NCI-H748 (cell line): ENCODE results near the gene KRTAP10-10.
A peak's percentile ranks its signal among the peaks of the same experiment; 100 is the strongest.
"Not testable (repeated sequence)": the region's sequence is repeated elsewhere in the genome, so short reads cannot be mapped to it uniquely, and the experiment has no call there.

Experiments
- DNase-seq: peaks from one replicate; lab custom pipeline; 2025; ENCODE audit not compliant: unreplicated experiment; lab: John Stamatoyannopoulos, UW

The KRTAP10-10 gene

DNA sequence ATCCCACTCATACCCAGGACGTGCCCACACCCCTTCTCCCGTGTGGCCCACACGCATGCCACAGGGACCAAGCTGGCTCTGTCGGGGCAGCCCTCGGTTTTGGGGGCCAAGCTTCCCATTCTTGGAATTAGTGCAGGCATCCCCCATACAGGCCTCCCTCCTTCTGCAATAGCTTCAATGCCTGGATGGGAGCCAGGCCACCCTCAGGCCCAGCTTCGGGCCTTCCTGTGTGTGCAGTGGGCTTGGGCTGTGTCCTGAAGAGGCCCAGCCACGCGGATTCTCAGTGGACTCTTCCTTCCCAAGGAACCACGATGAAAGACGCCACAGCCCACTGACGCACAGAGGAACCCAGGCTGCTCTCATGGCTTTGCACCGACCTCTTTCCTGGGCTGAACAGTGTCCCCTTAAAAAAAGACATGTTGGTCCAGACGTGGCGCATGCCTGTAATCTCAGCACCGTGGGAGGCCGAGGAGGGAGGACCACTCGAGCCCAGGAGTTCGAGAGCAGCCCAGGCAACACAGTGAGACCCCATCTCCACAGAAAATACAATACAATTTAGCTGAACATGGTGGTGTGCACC lies 12.5 kb downstream of the KRTAP10-10 start:
- DNase-seq, result no peak

DNA sequence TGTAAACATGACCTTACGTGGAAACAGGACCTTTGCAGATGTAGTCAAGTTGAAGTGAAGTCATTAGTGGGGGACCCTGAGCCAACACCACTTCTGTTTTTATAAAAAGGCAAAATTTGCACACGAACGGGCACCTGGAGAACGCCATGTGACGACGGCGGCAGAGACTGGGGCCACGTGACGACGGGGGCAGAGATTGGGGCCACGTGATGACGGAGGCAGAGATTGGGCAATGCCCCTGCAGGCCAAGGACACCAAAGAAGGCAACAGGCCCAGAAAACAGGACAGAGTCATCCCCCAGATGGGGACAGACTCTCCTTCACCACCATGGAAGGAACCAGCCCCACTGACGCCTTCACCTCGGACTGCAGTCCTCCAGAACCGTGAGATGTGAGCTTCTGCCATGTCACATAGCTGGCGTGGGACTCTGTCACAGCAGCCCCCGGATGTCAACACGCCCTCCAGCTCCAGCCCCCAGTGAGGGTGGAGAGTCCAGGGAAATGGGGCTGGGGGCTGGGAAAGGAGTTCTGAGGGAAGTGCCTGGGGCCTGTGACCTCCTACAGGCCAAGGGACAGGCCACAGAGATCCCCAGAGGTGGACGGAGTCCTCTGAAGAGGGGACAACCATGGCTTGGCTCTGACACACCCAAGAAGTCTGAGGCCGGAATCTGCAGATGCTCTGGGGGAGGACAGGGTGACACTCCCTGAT lies 13.3 kb downstream of the KRTAP10-10 start:
- no peak for DNase-seq

DNA sequence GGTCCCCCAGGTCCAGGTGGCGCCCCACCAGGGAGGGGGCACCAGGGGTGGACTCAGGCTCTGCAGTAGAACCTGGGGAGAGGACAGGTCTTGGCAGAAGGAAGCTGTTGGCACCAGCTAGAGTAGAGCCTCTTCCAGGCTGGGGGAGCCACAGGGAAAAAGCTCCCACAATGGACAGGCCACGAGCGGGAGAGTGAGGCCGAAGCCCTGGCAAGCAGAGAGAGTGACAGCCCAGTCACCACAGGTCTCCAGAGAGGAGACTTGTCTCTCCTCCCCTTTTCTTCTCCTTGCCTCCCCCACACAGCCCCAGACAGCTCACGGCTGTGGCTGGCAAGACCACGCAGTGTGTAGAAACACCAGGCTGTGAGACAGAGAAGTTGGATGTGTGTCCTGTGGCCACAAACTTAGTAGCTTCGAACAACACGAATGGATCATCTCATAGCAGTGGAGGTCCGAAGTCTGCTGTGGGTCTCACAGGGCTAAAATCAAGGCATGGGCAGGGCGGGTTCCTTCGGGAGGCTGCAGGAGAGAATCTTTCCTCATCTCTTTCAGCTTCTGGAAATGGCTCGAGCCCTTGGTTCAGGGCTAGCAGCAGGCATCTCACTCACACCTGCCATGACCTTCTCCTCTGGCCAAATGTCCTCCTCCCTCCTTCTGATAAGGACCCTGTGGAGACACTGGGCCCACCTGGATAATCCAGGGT lies 14.0 kb downstream of the KRTAP10-10 start:
- no peak for DNase-seq

- DNase-seq, result no peak
These were observed 16.0 kb downstream of the KRTAP10-10 start for GRCh38 chr21:44653123-44653522.

DNA sequence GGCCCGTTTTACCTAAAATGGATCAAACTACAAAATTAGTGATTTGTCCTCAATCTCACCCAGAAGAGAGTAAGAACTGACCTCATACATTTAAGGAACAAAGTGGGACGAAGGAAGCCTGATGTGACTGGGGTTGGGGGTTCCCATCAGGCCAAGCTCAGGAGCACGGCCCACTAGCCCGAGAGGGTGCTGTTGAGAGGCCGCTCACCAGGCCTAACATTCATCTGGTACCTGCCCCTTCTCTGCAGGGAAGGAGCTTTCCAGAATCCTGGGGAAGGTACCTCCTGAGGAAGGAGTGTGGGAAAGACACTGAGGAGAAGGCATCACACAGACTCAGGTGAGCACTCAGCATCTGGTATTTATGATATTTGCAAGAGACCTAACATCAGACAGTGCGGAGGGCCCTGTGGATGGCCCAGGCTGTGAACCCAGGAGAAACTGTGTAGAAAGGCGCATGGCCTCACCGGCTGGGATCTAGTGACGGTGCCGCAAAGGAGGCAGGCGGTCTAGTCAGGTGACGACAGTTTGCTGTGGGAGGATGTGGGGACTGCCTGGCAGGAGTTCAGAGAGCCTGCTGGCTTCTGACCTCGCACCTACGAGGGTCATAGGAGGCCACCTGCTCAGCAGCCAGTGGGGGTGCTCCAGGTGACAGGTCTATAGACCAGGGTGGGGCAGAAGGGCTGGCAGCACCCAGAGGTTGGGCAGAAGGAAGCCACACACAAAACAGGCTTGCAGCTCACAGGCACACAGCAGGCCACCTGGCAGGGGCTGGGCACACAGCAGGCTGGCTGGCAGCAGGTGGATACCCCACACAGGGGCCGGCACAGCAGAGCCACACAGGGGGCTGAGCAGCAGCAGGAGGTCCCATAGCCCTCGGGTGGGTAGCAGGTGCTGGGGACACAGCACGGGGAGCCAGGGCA lies 16.8 kb downstream of the KRTAP10-10 start:
- DNase-seq, result no peak

- no peak for DNase-seq
These were observed 17.5 kb downstream of the KRTAP10-10 start, which contains the start of gene KRTAP12-4 for GRCh38 chr21:44654576-44655175. KRTAP12-4 (minus strand) TSS chr21:44654659; CDS start chr21:44654614, 45 bp downstream.

DNA sequence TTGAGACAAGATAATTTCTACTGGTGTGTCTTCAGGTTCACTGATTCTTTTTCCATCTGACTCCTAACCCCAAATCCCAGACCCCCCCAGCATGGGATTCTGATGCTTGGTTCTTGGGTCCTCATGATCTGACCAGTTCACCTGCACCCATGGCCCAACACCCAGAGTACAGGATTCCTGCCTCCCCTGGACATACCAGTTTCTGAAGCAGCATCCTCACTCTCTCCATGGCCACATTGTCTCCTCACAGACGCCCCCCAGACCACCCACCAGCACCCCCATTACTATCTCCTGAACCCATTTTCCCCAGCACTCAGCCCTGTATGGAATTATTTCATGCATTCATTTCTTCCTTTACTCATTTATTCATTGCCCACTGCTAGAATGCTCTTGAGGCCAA lies 19.7 kb downstream of the KRTAP10-10 start:
- DNase-seq, result no peak

GRCh38 chr21:44657635-44658540 lies 20.7 kb downstream of the KRTAP10-10 start, which contains the start of gene KRTAP12-3:
KRTAP12-3 (plus strand) TSS chr21:44657932; CDS start chr21:44657980, 48 bp downstream.
- no peak for DNase-seq

GRCh38 chr21:44658541-44658910 lies 21.4 kb downstream of the KRTAP10-10 start:
- no peak for DNase-seq

DNA sequence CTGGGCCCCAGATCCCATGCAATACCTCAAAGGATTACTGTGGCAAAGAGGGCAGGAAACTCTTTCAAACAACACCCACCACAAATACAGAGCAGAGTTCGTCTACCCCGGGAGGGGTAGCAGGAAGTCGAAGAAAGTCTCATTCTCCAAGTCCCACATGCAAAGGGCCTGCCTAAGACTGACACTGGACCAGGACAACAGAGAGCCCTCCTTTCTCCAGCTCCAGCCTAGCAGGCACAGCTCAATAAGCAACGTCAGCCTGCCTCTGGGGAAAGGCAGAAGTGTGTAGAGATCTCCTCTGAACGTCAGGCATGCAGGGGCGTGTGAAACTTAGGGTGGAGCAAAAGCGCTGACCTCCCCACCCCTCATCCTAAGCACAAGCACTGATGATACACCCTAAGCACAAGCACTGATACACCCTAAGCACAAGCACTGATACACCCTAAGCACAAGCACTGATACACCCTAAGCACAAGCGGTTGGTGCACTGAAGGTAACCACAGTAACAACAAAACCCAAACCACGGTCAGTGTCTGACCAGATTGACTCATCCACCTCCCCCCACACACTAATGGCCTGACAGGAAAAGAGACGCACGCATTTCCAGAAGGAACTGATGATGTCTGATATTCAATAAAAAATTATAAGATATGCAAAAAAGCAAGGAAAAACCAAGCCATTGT lies 21.9 kb downstream of the KRTAP10-10 start:
- DNase-seq, result no peak

GRCh38 chr21:44661567-44661966 lies 24.4 kb downstream of the KRTAP10-10 start:
- not testable (repeated sequence) for DNase-seq

DNA sequence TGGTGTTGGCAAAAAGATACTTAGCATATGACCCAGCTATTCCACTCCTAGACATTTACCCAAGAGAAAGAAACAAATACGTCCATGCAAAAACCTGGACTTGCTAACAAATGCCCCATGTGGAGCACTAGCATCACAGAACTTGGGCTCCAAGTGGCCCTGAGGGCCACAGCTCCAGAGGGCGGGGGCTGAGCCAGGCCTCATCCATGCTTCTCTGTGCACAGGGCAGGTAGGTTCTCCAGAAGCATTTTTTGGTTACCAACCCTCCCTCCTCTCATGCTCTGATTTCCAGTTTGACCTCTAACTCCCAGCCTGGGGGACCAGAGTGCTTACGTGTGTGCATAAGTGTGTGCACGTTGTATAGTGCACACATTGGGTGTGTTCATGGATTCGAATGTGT lies 27.5 kb downstream of the KRTAP10-10 start:
- no peak for DNase-seq

- DNase-seq, result peak; percentile 3
These were observed 29.5 kb downstream of the KRTAP10-10 start, which contains the start of gene KRTAP12-2 for GRCh38 chr21:44666401-44667320. KRTAP12-2 (minus strand) TSS chr21:44666927; CDS start chr21:44666886, 41 bp downstream.

DNA sequence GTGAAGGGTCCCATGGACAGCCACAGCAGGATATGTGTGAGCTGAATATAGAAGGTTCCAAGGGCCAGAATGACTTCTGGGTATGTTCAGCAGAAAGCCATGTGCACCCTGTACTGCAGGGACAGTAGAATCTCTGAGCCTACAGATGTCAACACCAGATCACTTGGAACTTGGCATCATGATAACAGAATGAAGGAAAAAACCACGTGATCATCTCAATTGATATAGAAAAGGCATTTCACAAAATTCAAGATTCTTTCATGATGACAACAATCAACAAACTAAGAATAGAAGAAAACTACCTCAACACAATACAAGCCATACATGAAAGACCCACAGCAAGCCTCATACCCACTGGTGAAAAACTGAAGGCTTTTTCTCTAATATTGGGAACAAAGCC lies 30.5 kb downstream of the KRTAP10-10 start:
- no peak for DNase-seq

- no peak for DNase-seq
These were observed 33.7 kb downstream of the KRTAP10-10 start for GRCh38 chr21:44670642-44671432.

DNA sequence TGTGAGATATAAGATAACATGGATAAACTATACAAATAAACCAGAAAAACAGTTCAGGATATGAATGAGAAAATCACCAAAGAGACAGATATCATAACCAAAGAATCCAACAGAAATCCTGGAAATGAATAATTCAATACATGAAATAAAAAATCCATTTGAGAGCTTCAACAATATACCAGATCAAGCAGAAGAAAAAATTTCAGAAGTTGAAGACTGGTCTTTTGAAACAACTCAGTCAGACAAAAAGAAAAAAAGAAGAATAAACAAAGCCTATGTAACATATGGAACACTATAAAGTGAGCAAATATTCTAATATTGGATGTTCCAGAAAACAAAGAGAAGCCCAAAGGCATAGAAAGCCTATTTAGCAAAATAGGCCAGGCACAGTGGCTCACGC lies 34.8 kb downstream of the KRTAP10-10 start:
- no peak for DNase-seq

- DNase-seq, result no peak
These were observed 40.7 kb downstream of the KRTAP10-10 start for GRCh38 chr21:44677881-44678280.
